ENCODE measurements around the gene CHST5. TPM values are rescaled to one million over a fixed set of nuclear protein-coding genes. Genes with fewer than 3 reads are reported as not detected.
A peak's percentile ranks its signal among the peaks of the same experiment; 100 is the strongest.

CHST5 gene
- total RNA-seq, 2 donors from 2014 or later: 0.56 TPM; not detected in 1

DNA sequence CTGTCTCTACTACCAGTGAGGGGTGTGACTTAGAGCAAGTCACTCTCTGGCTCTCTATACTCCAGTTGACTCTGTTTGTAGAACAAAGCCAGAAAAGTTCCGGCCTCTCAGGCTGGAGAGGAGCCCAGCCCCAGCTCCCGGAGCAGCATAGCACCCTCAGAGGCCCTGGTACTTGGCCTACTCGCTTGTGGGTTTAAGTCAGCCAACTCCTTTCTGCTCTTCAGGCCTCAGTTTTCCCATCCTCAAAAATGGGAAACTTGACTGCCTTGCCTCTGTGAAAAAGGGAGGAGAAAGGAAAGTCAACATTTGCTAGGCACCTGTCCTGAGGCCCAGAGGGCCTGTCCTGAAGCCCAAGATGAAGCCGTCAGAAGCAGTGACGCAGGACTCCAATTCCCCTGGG is 41.7 kb downstream of the CHST5 start:
- TF ChIP-seq, protein P1, sequence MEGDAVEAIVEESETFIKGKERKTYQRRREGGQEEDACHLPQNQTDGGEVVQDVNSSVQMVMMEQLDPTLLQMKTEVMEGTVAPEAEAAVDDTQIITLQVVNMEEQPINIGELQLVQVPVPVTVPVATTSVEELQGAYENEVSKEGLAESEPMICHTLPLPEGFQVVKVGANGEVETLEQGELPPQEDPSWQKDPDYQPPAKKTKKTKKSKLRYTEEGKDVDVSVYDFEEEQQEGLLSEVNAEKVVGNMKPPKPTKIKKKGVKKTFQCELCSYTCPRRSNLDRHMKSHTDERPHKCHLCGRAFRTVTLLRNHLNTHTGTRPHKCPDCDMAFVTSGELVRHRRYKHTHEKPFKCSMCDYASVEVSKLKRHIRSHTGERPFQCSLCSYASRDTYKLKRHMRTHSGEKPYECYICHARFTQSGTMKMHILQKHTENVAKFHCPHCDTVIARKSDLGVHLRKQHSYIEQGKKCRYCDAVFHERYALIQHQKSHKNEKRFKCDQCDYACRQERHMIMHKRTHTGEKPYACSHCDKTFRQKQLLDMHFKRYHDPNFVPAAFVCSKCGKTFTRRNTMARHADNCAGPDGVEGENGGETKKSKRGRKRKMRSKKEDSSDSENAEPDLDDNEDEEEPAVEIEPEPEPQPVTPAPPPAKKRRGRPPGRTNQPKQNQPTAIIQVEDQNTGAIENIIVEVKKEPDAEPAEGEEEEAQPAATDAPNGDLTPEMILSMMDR (IDR thresholded peaks at IDR 0.05): no peak
- DNase-seq (ENCODE audit: low spot score) (no peak), ATAC-seq (ENCODE audit: insufficient number of reproducible peaks, low FRiP score, low read depth) (no peak)
- Histone ChIP-seq H3K4me3 (peak overlapping the region; percentile 65), H3K9me3 (no peaks in the 10 kb centered on the region), H3K36me3 (no peaks in the 10 kb centered on the region), H3K27ac (no peak overlapping the region), H3K27me3 (replicated peaks; ENCODE audit: insufficient read depth) (no peaks in the 10 kb centered on the region), H3K4me1 (ENCODE audit: control insufficient read depth in 1 of 2, low read depth in 2 of 2) (peaks cover 9 to 33% of the 10 kb centered on the region in 2 donors)

DNA sequence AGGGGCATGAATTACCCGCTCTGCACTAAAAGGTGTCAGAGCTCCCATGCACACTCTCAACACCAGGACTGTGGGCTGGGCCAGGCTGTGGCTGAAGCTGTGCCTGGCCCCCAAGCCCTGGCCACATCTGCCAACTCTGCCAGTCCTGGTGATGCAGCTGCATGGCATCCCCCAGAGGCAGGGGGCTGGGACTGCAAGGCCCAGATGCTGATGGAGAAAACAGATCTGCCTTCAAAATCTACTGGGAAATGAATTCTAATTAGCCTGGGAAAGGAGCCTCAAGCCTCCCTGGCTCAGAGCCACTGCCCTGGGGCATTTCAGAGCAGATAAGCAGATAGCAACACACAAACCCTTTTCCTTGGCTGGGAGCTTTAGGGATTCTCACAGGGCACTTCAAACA is 44.0 kb downstream of the CHST5 start:
- no peak for ATAC-seq (ENCODE audit: insufficient number of reproducible peaks, low FRiP score, low read depth)
- Histone ChIP-seq H3K27ac (no peak overlapping the region), H3K9me3 (no peaks in the 10 kb centered on the region), H3K27me3 (replicated peaks; ENCODE audit: insufficient read depth) (no peaks in the 10 kb centered on the region), H3K4me1 (ENCODE audit: control insufficient read depth in 1 of 2, low read depth in 2 of 2) (peaks cover 2 to 13% of the 10 kb centered on the region in 2 donors), H3K36me3 (no peaks in the 10 kb centered on the region), H3K4me3 (no peak overlapping the region)
- TF ChIP-seq, protein P1 (IDR thresholded peaks at IDR 0.05): no peak
- DNase-seq (ENCODE audit: low spot score): no peak

GRCh38 chr16:75488322-75488721 is 47.6 kb downstream of the CHST5 start:
- Histone ChIP-seq H3K36me3 (no peaks in the 10 kb centered on the region), H3K27ac (no peak overlapping the region), H3K4me3 (no peak overlapping the region), H3K27me3 (replicated peaks; ENCODE audit: insufficient read depth) (no peaks in the 10 kb centered on the region), H3K9me3 (no peaks in the 10 kb centered on the region), H3K4me1 (ENCODE audit: control insufficient read depth in 1 of 2, low read depth in 2 of 2) (no peaks in the 10 kb centered on the region)
- TF ChIP-seq, protein P1 (IDR thresholded peaks at IDR 0.05): no peak
- DNase-seq (ENCODE audit: low spot score) (no peak), ATAC-seq (ENCODE audit: insufficient number of reproducible peaks, low FRiP score, low read depth) (no peak)

DNA sequence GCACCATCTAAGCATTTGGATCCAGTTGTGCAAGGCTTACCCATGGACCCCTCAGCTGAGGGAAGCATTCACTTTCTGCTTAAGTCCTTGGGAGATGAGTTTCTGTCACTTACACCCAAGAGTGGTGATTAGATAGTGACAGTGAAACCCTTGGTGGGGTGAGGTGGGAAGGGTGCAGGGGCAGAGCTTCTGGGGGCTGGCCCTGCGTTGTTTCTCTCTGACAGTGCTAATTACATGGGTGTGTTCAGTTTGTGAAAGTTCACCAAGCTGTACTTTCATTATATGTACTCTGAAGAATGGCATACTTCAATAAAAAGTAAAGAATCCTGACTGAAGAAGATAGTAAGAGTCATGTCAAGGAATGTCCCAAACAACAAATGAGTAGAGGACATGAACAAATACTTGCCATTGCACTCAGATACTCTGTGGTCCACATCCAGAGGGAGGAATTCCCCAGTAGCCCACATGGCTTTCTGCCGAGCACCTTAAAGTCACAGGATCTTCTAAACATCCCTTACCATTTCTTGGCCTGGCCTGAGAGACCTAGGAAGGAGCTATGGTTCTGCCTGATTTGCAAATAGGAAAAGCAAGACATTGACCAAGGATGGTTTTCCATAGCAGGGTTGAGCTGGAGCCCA is 49.1 kb downstream of the CHST5 start:
- Histone ChIP-seq H3K36me3 (no peaks in the 10 kb centered on the region), H3K27me3 (replicated peaks; ENCODE audit: insufficient read depth) (no peaks in the 10 kb centered on the region), H3K9me3 (no peaks in the 10 kb centered on the region), H3K4me3 (no peak overlapping the region), H3K27ac (no peak overlapping the region), H3K4me1 (ENCODE audit: control insufficient read depth in 1 of 2, low read depth in 2 of 2) (no peaks in the 10 kb centered on the region)
- DNase-seq (ENCODE audit: low spot score): no peak
- no peak for ATAC-seq (ENCODE audit: insufficient number of reproducible peaks, low FRiP score, low read depth)
- TF ChIP-seq, protein P1 (IDR thresholded peaks at IDR 0.05): no peak

DNA sequence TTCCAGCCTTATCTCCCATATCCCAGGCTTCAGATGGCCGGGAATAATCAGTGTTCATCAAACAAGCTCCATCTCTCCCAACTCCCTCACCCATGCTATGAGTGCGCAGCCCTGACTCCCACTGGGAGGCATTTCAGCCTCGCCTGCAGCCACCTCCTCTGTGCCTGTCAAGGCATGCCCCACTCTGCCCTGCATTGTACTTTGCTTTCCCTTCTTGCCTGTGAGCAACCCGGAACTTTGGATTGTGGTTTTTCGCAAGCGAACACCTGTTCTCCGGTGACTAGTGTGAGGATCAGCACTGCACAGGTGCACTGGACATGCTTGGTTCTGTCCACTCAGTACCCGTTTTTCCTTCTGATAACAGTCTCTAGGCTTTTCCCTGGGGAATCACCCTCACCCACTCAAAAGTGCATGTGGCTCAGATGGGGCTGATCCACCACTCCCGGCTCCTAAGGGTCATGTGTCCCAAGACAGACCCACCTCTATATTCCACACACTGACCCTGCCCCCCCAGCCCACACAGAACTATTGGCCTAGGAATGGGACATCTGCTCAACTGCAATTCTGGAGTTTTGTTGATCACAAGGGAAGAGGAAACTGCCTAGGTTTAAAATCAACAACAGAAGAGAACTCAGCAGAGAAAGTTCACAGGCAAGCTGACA is 49.8 kb downstream of the CHST5 start:
- TF ChIP-seq, protein P1 (IDR thresholded peaks at IDR 0.05): no peak
- DNase-seq (ENCODE audit: low spot score) (no peak), ATAC-seq (ENCODE audit: insufficient number of reproducible peaks, low FRiP score, low read depth) (no peak)
- H3K27ac ChIP-seq: no peak overlapping the region
- no peaks in the 10 kb centered on the region for H3K4me1 ChIP-seq (ENCODE audit: control insufficient read depth in 1 of 2, low read depth in 2 of 2)
- H3K27me3 ChIP-seq (replicated peaks; ENCODE audit: insufficient read depth): no peaks in the 10 kb centered on the region
- H3K36me3 ChIP-seq: no peaks in the 10 kb centered on the region
- no peaks in the 10 kb centered on the region for H3K9me3 ChIP-seq
- no peak overlapping the region for H3K4me3 ChIP-seq

Measured in thoracic aorta (tissue), 2 donors.